ENCODE measurements around the gene GRIN3A.

Gene GRIN3A

DNA sequence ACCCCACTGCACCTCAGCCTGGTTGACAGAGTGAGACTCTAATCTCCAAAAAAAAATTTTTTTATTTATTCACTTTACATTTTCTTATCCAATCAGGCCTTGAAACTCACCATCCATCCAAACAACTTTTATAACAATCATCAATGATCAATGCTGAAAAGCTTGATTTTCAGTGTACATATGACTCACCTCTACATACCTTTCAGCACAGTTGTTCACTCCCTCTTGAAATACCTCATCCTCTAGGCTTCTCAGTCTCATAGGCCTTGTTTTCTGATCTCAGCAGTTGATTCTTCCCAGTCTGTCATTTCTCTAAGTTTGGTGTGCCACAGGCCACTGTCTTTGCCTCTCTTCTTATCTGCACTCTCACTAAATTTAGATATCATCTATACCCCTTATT lies 36.2 kb downstream of the GRIN3A start:
- no peak for DNase-seq

DNA sequence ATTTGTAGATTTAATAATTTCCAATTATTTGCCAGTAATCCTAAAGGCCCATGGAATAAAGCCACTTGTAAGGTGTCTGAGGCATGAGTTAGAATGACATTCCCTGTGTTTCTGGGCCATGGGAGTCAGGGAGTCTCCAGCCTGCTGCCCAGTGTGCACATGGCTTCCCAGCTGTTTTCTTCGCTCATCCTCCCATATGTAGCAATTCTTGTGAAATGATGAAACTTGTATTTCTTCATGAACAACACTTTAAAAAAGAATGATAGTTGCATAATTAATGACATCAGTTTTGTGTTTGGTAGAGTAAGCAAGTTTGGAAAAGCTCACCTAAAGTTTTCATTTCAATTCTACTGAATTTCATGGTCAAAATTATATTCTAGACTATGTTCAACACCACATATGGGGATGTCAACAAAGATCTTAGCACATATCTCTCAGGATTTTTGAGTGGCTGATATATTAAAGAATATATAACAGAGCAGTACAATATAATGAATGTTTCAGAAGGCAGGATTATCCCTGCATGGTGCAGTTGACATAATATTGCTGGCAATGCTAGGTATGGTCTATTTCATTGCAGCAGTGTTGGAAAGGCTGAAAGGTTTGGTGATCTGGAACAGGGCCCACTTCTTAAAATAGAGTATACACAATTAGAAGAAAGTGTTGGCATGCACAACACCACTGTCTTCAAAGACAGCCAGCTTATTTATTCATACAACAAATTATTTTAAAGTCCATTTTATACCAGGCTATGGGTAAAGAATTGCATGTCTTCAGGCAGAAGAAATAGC lies 44.7 kb downstream of the GRIN3A start:
- no peak for DNase-seq

DNA sequence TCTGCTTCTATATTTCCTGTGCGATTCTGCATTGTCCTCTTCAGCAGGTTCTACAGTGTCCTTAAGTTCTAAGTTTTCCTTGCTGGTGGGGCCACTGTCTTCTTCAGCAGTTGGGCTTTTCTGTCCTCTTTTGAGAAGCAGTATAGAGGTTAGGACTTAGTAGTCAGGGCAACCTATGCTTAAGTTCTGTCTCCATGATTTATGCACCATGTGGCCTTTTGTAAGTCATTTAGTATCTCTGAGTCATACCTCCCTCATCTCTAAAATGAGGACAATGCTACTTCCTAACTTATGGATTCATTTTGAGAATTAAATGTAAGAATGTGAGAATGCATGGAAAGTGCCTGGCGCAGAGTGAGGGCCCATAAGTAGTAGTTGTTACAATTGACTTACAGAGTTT lies 46.8 kb downstream of the GRIN3A start:
- DNase-seq, result no peak

DNA sequence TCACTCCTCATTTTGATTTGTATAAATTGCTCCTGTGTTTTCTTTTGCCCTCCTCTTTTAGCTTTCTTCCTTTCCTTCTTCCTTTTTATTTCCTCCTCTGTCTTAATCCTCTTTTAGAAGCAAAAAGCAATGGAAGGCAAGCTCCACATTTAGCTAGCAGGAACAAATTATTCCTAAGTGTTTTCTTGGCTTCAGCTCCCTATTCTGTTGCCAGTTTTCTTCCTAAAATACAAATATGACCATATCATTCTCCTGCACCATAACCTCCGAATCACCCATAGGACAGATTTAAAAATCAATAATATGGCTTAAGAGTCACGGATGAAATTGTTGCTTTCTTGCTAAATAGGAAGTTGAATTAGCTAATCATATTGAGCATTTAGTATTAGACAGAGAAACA lies 49.4 kb downstream of the GRIN3A start:
- no peak for DNase-seq

DNA sequence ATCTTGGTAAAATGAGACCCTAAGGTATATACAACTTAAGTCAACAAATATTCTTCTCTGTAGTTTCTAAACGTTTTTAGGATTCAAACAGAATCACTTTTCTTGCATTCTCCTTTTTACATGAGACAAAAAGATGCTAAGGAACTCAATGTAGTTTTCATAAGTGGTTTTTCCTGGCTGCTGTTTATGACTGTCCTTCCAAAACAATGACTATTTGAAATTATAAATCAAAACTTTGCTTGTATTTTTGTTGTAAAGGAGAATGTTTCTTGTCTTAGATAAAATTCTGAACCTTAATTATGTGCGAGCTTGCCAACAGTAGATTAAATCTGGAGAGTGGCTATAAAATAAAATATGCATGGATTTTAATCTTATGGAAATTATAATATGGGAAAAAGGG lies 53.8 kb downstream of the GRIN3A start:
- no peak for DNase-seq

DNA sequence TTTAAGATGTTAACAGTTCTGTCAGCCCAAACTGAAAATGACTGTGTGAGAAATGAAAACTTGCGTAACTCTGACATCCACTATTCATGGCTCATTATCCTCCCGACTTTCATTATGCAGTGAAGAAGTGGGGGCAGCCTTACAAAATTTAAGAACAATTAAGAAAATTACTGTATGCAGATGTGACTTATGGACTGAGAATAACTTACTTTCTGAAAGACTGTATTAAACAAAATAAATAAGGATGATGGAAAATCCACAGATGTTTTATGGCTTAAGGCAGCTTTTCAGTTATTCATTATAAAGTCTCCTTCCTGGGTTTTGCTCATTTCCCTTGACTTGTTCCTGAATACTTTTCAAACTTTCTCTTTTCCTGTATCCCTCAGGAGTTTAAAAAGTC lies 55.2 kb downstream of the GRIN3A start:
- no peak for DNase-seq

DNA sequence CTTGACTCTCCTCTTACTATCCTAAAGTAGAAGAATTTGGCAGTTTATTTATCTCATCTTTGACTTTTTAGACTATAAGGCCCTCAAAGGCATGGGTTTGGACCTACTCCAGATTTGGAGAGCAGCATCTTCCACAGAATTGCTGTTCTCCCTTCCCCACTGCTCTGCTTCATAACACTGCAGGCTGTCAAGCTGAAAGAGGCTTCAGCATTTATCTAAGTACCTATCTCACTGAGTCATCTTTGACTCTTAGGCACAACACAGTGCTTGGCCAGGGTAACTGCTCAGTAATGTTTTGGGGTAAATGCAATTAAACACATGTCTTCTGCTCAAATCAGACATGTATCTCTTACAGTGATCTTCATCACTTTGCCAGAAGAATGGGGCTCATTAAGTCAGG lies 60.6 kb downstream of the GRIN3A start:
- DNase-seq, result no peak

DNA sequence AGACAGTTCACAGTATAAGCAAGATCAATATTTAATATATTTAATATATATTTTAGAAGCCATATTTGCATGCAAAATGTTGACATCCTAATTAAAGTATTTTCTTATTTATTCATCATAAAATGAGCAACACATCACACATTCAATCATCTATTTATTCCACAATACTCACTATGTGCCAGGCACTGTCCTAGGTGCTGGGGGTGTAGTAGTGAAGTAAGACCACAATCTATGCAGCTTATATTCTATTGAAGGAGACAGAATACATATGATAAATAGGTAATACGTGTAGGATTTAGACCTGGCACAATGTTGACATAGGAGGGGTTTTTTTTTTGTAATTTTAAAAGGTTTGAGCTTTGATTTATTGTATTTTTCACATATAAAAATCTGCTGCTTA lies 63.1 kb downstream of the GRIN3A start:
- no peak for DNase-seq

DNA sequence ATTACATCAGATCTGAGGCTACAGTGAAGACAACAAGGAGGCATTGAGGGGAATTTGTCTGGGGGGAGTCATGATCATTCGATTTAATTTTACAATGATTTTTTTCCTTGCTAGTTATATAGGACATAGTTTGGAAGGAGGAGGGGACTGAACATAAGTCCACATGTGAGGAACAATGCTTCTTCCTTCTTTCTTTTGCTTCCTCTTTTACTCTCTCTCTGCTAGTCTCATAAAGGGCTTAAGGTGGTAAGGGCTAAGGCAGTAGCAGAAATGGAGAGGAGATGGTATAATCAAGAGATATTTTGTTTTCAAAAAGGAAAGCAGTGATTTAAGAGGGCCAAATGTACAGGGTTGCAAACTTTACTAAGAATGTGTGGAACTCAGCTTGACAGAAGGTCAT lies 64.3 kb downstream of the GRIN3A start:
- DNase-seq, result no peak

DNA sequence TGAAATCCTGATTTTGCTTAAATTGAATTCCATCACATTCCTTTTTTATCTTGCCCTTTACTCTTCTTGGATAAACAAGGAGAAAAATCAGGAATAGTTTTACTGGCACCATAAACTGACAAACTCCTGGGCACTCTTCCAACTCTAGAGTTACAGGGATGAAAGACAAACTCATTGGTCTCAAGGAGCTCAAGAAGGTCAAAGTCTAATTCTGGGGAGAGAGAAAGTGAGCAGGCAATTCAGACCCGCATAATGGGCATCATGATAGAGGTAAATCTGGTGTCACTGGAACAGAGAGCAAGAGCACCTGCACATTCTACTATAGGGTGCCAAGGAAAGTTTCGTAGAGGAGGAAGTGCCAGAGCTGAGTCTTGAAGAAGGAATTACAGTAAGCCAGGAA lies 64.8 kb downstream of the GRIN3A start:
- DNase-seq, result no peak

DNA sequence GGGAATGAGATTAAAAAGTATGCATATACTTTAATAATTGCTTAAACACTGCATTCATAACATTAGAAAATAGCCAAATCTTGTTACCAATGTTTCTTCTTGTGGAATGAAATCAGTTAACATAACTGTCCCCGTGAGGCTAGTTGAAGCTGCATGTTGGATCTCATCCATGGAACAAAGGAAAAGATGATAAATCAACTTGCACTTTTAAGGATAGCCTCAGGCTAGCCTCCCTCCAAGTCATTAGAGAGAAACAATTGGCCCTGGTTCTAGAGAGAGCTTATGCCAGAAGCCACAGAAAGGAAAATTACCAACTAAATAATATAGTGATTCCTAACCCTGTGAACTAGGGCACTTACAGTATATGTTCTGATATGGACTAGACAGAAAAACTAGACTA lies 66.9 kb downstream of the GRIN3A start:
- no peak for DNase-seq

DNA sequence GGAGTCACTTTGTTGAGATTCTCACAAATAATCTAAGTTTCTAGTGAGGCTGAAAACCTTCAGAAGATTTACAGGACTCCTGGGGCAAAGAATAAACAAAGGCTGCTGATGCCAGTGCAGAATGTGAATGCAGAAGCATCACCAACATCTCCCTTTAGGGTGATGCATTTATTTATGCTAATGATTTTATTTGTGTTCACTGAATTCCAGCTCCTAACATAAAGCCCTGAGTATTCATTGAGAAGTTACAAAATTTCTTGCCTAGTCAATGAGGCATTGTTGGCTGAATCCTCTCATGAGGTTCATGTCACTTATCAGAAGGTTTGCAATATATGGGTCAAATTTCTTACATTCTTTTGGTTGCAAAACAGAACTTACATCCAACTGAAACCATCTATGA lies 70.0 kb downstream of the GRIN3A start:
- no peak for DNase-seq

DNA sequence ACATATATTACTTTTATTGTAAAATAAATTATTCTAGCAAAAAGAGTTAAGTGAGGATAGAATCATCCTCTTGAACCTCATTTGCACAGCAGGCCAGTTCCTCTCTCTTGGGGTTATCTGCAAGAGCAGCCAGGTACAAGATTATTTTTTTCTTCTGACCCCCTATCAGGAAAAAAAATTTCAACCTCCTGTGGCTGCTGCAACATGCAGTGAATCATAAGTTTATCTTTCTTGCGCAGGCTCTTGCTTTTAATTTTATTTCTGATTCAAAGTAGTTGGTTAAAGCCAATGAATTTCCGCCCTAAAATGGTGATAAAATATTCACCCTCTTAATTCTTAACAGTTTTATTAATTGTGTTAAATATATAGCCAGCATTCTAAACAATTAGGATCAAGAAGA lies 74.0 kb downstream of the GRIN3A start:
- DNase-seq, result no peak

DNA sequence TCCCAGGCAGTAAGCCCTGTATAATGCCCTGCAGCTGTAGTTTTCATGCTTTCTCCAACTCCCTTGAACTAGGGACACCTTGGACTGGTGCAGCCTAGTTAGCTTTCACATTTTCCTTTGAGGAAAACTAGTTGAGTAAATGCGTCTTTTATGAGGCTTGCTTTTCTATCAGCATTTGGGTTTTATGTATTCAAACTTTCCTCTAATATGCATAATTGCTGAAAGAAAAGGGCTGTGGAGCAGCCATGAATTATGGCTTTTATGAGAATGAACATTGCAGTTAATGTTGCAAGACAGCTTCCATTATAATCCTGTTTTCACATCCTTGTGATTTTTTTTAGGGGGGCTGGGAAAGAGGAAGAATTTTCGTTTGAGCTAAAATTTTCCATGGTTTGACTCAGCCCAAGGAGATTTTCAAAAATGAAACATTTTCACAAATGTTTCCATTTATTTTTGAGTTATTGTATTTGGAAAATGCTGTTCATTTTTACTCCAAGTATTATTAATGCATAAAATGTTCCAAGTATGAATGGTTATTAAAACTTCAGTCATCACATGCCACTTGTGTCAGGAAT lies 85.8 kb downstream of the GRIN3A start:
- no peak for DNase-seq

DNA sequence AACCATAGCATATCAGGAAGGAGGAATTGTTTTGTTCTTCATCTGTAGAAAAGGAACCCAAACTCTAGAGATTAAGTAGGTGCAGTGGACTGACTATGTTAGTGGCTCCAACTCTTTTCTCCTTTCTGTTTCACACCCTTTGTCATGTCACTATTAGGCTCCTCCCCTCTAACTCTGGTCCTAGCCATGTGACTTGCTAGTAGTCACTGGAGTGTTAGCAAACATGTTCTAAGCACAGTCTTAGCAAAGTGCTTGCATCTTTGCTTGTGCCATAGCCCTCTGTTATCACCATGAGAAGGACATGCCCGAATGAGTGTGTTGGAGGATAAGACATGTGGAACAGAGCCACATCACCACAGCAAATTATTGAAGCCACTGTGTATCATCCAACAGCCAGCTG lies 88.3 kb downstream of the GRIN3A start:
- DNase-seq, result no peak

DNA sequence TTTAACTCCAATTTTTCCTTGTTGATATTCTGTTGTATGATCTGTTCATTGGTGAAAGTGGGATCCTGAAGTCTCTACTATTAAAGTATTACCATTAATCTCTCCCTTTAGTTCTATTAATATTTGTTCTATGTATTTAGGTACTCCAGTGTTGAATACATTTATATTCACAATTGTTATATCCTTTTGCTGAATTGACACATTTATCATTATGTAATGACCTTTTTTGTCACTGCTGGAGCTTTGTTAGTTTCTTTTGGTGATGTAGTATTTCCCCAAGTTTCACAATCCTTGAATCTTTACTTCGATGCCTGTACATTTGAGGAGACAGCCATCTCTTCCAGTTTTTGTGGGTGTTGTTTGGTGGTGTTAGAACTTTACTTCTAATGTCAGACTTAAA lies 90.0 kb downstream of the GRIN3A start:
- DNase-seq, result no peak

DNA sequence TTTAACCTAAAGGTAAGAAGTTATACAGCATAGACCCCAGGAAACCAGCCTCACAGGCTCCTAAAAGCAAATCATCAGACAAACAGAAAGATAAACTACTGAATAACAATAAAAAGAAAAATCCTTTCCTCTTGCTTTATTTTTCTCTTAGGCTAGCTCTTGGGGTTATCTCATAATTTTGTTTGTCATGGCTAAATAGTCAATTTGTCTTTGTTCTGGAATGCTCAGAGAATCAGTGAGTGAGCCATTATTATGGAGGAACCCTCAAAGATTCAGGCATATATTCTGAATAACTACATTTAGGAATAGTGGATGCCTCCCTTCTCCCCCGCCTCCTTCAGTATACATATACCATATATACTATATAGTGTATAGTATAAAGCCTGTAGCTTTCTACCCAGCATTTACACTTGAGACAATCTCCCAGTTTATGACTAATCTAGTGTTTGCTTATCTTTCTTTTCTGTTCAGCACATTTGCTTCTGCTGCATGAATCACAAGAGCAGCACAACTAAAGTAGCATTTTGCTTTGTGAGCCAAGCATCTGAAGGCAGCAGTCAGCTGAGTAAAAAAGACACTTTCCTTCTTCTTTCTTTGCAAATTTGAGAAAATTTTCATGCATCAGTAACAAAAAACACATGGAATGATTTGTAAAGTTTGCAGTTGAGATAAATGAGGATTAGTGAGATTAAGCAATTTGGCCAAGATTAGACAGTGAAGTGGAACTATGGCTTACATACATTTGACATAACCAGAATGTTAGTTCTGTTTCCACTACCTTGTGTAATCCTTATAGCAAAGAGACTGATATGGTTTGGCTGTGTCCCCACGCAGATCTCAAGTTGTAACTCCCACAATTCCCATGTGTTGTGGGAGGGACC lies 98.4 kb downstream of the GRIN3A start:
- DNase-seq, result no peak

DNA sequence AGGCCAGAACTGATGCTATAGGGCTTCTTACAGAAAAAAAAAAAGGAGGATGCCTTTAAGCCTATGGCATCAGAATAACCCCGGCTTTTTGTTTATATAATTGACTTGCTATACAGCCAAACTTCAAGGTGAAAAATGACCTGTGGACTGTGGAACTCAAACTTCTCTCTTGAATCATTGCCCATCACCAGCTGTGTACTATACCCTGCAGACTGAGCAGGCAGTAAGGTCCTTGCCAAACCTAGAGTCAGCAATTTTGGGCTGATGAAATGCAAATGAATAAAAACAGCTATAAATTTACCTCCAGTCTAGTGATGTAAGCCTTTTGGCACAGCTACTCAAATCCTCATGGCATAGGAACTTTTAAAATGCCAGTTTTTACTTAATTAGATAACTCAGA lies 99.1 kb downstream of the GRIN3A start:
- no peak for DNase-seq

DNA sequence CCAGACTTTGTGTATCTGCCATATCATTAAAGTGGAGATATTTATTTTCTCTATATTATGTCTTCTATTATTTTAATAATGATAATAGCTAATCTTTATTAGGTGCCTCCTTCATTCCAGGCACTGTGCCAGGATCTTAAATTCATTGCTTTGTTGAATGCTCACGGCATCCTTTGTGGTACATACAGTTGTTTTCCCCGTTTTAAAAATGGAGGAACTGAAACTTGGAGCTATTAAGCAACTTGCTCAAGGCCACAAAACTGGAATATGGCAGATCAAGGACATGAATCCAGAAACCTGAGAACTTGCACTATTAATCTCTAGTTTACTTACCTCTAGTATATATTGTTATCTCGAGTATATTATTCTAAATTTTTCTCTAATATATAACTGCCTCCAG lies 102.2 kb downstream of the GRIN3A start:
- DNase-seq, result no peak

DNA sequence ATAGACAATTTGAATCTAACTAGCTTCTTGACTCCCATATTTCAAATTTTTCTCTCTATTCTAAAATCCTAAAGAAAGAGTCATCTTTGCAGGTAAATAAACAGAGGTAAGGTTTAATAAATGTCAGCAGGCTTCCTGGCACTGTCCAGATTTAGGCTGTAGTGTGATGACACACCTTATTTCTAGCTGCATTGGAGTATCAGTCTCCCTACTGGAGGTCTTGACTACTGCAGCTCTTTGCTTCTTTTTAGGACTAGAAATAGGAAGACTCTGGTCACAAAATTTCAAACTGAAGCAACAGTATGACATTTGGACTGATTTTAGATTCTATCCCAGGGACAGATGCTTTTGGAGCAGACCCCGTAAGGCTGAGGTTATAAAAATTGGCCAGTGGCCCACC lies 103.0 kb downstream of the GRIN3A start:
- no peak for DNase-seq

DNA sequence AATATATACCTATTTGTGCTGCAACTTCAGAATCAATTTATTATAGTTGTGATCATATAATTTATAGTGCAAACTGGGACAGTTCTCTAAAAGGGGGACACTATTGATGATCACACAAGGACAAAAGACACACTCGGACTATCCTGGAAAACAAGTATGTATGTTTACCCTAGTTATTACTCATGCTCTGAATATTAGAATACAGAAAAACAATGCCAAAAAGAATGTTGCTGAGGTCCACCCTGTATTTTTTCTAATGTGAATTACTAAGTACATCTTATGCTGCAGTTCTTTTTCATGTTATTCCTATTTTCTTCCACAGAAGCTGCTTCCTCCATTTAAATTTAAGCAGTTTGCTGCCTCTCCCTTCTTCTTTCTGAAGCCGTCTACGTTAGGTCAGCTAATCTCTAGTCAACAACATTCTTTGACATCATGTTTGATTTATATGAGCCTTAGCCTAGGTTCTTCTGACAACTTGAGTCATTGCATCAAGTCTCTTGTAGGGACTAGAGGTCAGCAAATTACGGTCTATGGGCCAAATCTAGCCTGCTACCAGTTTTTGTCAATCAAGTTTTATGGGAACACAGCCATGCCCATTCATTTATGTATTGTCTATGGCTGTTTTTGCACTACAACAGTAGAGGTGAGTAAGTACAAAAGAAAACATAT lies 103.6 kb downstream of the GRIN3A start:
- DNase-seq, result no peak

DNA sequence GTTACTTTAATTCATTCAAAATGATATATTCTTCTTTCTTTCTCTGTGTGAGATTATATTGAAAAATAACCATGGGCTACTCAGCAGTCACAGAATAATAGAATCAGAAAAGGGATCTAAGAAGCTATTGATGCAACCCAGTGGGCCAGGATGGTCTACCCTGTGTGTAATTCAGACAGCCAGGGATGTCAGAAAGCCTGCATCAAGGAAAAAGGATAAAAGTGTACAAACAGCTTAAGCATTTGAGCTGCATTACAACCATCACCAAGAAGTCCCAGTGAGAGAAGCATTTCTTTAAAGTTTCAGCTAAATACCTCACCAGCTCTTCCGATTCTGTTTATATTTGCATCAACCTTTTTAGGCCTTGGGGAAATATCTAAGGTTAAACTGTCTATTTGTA lies 105.8 kb downstream of the GRIN3A start:
- DNase-seq, result no peak

DNA sequence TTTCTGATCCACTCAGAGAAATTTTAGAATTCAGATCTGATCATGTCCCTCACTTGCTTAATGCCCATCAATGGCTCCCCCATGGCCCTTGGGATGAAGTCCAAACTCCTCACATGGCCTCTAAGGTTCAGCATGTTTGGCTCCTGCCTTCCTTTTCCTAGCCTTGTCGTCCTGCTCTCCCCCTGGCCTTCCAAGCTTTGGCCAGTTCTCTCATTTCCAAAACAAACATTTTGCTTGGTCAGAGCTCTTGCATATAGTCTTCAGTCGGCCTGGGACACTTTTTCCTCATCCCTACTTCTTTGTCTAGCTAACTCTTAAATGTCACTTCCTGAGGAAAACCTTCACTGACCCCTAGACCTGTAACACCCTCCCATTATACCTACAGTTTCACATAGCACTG lies 106.6 kb downstream of the GRIN3A start:
- DNase-seq, result no peak

DNA sequence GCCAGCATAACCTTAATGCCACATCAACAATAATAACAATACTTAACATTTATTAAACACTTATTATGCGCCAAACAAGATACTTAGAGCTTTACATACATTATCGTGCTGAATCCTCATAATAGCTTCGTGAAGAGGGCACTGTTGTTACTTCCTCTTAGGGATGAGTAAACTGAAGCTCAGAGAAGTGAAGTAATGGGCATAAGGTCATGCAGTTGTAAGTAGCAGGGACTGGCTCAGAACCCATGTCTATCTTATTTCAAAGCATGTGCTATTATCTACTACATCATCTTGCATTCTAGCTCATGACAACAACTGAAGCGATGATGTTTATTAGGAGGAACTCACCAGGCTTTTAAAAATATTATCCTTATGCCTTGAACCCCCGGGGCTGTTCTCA lies 108.8 kb downstream of the GRIN3A start:
- DNase-seq, result no peak
